ENCODE results near the gene CDHR5. TPM values are rescaled to one million over a fixed set of nuclear protein-coding genes. Genes with fewer than 3 reads are reported as not detected.

Gene CDHR5
- total RNA-seq, 3 donors from 2014 or later: 195 to 549 (median 316) TPM

DNA sequence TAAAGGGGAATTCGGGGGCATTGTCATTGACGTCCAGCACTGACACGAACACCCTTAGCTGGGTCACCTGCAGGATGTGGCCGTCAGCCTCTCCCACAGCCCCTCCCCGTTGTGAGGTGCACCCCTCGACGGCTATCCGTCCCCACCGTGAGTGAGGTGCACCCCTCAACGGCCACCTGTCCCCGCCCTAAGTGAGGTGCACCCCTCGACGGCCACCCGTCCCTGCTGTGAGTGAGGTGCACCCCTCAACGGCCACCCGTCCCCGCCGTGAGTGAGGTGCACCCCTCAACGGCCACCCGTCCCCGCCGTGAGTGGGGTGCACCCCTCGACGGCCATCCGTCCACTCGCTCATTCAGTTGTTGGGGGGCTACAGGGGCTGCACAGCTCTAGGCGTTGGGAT, 2.9 kb downstream of the CDHR5 start:
- DNase-seq (peak in 1 of 3 donors; percentile 41), ATAC-seq (no peak)
- Histone ChIP-seq H3K36me3 (ENCODE audit: low read depth) (no peaks in the 10 kb centered on the region), H3K4me1 (ENCODE audit: low read depth) (peaks cover 14% of the 10 kb centered on the region), H3K4me3 (no peak overlapping the region), H3K9me3 (no peaks in the 10 kb centered on the region)
- TF ChIP-seq, protein P1, sequence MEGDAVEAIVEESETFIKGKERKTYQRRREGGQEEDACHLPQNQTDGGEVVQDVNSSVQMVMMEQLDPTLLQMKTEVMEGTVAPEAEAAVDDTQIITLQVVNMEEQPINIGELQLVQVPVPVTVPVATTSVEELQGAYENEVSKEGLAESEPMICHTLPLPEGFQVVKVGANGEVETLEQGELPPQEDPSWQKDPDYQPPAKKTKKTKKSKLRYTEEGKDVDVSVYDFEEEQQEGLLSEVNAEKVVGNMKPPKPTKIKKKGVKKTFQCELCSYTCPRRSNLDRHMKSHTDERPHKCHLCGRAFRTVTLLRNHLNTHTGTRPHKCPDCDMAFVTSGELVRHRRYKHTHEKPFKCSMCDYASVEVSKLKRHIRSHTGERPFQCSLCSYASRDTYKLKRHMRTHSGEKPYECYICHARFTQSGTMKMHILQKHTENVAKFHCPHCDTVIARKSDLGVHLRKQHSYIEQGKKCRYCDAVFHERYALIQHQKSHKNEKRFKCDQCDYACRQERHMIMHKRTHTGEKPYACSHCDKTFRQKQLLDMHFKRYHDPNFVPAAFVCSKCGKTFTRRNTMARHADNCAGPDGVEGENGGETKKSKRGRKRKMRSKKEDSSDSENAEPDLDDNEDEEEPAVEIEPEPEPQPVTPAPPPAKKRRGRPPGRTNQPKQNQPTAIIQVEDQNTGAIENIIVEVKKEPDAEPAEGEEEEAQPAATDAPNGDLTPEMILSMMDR (IDR thresholded peaks at IDR 0.05): no peak
- intact Hi-C loops (cut with DNase I, micrococcal nuclease): no loop called here

DNA sequence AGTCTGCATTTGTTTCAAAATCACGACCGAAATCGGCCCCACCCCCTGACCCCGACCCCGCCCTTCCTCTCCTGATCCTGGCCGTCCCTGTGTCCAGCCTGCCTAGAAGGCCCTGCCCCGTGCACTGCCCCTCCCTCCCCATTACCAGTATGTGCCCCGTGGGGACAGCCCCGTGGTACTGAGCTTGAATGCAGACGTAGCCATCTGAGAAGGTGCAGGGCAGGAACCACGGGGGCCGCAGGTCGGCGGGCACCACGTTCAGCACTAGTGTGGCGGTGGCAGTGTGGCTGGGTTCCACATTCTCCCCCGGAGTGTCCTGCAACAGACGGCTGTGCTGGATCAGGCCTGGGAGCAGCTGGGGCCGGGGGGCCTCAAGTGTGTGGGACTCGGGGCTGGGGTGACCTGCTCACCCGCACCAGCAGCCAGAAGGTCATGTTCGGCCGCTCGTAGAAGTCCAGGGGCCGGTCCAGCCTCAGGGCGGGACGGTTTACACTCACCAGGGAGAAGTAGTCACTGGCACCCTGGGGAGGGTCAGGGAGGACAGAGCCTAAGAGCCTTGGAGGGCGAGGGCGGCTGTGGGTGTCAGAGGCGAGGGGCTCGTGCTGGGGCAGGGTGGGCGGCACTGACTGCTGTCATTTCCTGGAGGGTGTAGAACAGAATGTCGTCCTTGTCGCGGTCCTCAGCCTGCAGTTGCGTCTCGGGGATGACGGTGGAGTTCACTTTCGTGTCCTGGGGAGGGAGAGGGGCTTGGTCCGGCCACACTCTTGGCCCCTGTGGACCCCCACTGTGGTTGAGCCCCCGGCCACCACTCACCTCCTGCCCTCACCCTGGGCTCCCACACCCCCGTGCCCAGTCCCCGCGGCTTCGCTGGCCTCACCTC, 3.6 kb downstream of the CDHR5 start:
- TF ChIP-seq, protein P1 (IDR thresholded peaks at IDR 0.05): no peak
- Histone ChIP-seq H3K4me3 (no peak overlapping the region), H3K4me1 (ENCODE audit: low read depth) (peaks cover 9% of the 10 kb centered on the region), H3K9me3 (no peaks in the 10 kb centered on the region), H3K36me3 (ENCODE audit: low read depth) (no peaks in the 10 kb centered on the region)
- DNase-seq (peak in 2 of 3 donors; percentile 39 to 53), ATAC-seq (no peak)
- intact Hi-C loops (cut with DNase I, micrococcal nuclease): no loop called here

DNA sequence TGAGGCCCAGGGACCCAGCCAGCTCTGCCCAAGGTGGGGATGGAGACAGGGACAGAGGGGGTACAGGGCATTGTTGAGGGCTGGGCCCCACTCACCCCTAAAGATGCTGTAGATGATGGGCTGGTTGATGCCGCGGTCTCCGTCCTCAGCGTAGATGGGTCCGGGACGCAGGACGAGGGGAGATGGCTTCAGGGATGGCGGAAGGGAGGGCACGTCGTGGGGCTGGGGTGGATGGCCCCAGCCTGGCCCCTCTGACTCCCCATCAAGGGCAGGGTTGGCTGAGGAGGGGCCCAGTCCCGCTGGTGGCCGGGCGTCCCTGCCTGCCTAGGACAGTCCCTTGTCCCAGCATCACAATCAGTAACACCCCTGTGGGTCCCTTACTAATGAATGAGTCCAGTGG, 4.6 kb downstream of the CDHR5 start:
- Histone ChIP-seq H3K9me3 (no peaks in the 10 kb centered on the region), H3K4me3 (no peak overlapping the region), H3K36me3 (ENCODE audit: low read depth) (no peaks in the 10 kb centered on the region), H3K4me1 (ENCODE audit: low read depth) (peaks cover 1% of the 10 kb centered on the region)
- TF ChIP-seq, protein P1 (IDR thresholded peaks at IDR 0.05): no peak
- DNase-seq (peak in 1 of 3 donors; percentile 31), ATAC-seq (no peak)
- intact Hi-C loops (cut with DNase I, micrococcal nuclease): no loop called here

DNA sequence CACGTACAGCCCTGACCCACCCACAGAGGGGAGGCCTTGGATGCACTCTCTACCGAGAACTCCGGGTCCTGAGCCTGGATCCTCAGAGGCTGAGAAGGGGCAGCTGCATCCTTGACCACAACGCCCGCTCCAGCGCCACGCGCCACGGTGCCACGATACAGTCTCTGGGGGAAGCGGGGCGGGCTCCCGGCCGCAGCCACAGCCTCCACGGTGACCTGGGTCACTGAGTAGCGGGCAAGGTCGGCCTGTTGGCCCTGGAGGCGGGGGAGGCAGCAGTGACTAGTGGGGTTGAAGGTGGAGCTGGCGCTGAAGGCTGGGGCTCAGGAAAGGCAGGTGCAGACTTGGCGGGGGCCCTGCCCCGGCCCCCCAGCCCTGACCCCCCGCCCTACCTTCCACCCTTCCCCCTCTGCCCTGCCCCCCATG, 5.1 kb downstream of the CDHR5 start:
- no peak overlapping the region for H3K4me3 ChIP-seq
- H3K9me3 ChIP-seq: no peaks in the 10 kb centered on the region
- ATAC-seq: no peak
- peak in 2 of 3 donors; percentile 34 to 57 for DNase-seq
- H3K36me3 ChIP-seq (ENCODE audit: low read depth): no peaks in the 10 kb centered on the region
- peaks cover 7% of the 10 kb centered on the region for H3K4me1 ChIP-seq (ENCODE audit: low read depth)
- TF ChIP-seq, protein P1 (IDR thresholded peaks at IDR 0.05): no peak
- intact Hi-C loops (cut with DNase I, micrococcal nuclease): no loop called here

DNA sequence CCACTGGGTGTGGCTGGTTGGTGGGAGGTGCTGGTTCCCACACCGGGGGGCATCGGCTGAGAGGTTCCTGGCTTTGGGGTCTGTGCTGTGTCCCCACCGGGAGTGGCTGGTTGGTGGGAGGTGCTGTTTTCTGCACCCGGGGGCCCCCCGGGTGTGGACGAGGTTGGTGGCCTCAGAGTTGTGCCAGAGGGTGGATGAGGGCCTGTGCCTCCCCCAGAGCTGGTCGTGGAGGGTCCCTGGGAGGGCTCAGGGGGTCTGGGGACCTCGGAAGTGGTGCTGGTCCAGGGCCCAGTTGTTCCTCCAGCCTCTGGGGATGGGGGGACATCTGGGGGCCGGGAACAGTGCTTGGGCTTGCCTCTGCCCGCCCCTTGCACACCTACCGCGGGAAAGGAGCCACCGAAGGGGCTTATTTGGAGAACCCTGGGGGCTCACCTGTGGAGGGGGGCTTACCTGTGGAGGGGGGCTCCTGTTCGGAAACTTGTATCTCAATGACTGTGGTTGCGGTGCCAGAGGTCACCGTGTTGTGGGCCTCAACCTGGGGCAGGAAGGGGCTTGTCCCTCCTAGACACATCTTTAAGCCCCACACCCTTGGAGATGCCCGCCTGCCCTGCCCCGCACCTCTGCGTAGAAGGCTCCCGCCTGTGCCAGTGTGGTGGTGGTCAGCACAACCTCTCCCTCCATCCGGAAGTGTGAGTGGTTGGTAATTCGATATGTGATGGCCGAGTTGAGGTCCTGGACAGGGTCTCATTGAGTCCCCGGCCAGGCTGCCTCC, 5.7 kb downstream of the CDHR5 start:
- no peaks in the 10 kb centered on the region for H3K36me3 ChIP-seq (ENCODE audit: low read depth)
- no peak overlapping the region for H3K4me3 ChIP-seq
- TF ChIP-seq, protein P1 (IDR thresholded peaks at IDR 0.05): no peak
- H3K9me3 ChIP-seq: no peaks in the 10 kb centered on the region
- intact Hi-C loops (cut with DNase I, micrococcal nuclease): no loop called here
- peak in 2 of 3 donors; percentile 30 to 49 for DNase-seq
- peaks cover 13% of the 10 kb centered on the region for H3K4me1 ChIP-seq (ENCODE audit: low read depth)
- ATAC-seq: no peak
